Neuronal stem cell (in vitro differentiated cells): Measurements from ENCODE around the gene NPDC1.

Experiments used
- DNase-seq: peaks from one replicate; pipeline ENCODE4 v3.0.0-alpha.2; 2013; ENCODE audit warnings: low spot score
- H2AFZ ChIP-seq: one replicate; pipeline ENCODE4 v1.6.1; 2013; ENCODE audit warnings: mild to moderate bottlenecking, low read length, inconsistent platforms
- H2AK5ac ChIP-seq: 2 replicates; pipeline ENCODE4 v1.6.1; 2013; ENCODE audit warnings: low read depth, mild to moderate bottlenecking, inconsistent platforms, low read length, moderate library complexity, mixed read lengths
- H2BK120ac ChIP-seq: 2 replicates; pipeline ENCODE4 v1.6.1; 2013; ENCODE audit warnings: low read depth, mild to moderate bottlenecking, inconsistent platforms, low read length, moderate library complexity, mixed read lengths
- H2BK12ac ChIP-seq: one replicate; pipeline ENCODE4 v1.6.1; 2013; ENCODE audit warnings: low read length, inconsistent platforms
- H2BK15ac ChIP-seq: 2 replicates; pipeline ENCODE4 v1.6.1; 2013; ENCODE audit warnings: mild to moderate bottlenecking, low read length, inconsistent platforms, mixed read lengths
- H2BK5ac ChIP-seq: one replicate; pipeline ENCODE4 v1.6.1; 2013; ENCODE audit warnings: inconsistent platforms, mild to moderate bottlenecking, low read length, moderate library complexity
- H3K14ac ChIP-seq: one replicate; pipeline ENCODE4 v1.6.1; 2013; ENCODE audit warnings: low read length, inconsistent platforms
- H3K18ac ChIP-seq: 2 replicates; pipeline ENCODE4 v1.6.1; 2013; ENCODE audit warnings: low read length, inconsistent platforms
- H3K23ac ChIP-seq: 2 replicates; pipeline ENCODE4 v1.6.1; 2013; ENCODE audit warnings: low read depth, mild to moderate bottlenecking, mixed read lengths, low read length, inconsistent platforms; ENCODE audit not compliant: poor library complexity
- H3K27ac ChIP-seq: replicated peaks from 3 replicates; pipeline ENCODE4 v1.5.1; 2013; ENCODE audit warnings: low read length, inconsistent platforms
- H3K27me3 ChIP-seq, 3 experiments: 2 replicates each; pipeline ENCODE4 v1.6.1; 2013; ENCODE audit warnings: low read length in 3 of 3, mild to moderate bottlenecking in 2 of 3, inconsistent platforms in 1 of 3, low read depth in 1 of 3, mixed read lengths in 1 of 3, moderate library complexity in 1 of 3; ENCODE audit not compliant: control insufficient read depth in 3 of 3, insufficient read depth in 3 of 3
- H3K36me3 ChIP-seq, 2 donors: replicated peaks in 1 of 2; 2 replicates each; pipeline ENCODE4 v1.6.1; 2013; ENCODE audit warnings: low read length in 2 of 2; ENCODE audit not compliant: control insufficient read depth in 2 of 2, insufficient read depth in 2 of 2
- H3K4ac ChIP-seq: 2 replicates; pipeline ENCODE4 v1.6.1; 2013; ENCODE audit warnings: inconsistent platforms, mild to moderate bottlenecking, low read length, moderate library complexity
- H3K4me1 ChIP-seq, 2 donors: 1 replicate in 1 of 2; 2 replicates in 1 of 2; pipeline ENCODE4 v1.6.1; 2013; ENCODE audit warnings: low read length in 2 of 2, low read depth in 1 of 2; ENCODE audit not compliant: control insufficient read depth in 2 of 2, insufficient read depth in 1 of 2
- H3K4me2 ChIP-seq: one replicate; pipeline ENCODE4 v1.6.1; 2013; ENCODE audit warnings: mild to moderate bottlenecking, low read length, inconsistent platforms; ENCODE audit not compliant: insufficient read depth, poor library complexity, severe bottlenecking
- H3K4me3 ChIP-seq, 2 donors: 2 replicates each; pipeline ENCODE4 v1.5.1; 2013; ENCODE audit warnings: low read length in 2 of 2, mild to moderate bottlenecking in 2 of 2, inconsistent platforms in 1 of 2, moderate library complexity in 1 of 2
- H3K79me1 ChIP-seq: one replicate; pipeline ENCODE4 v1.6.1; 2013; ENCODE audit warnings: low read depth, mild to moderate bottlenecking, inconsistent platforms, low read length, moderate library complexity
- H3K9ac ChIP-seq: one replicate; pipeline ENCODE4 v1.6.1; 2013; ENCODE audit warnings: mild to moderate bottlenecking, low read depth, low read length, inconsistent platforms; ENCODE audit not compliant: poor library complexity
- H3K9me3 ChIP-seq, 2 donors: replicated peaks in 1 of 2; 2 replicates each; pipeline versions ENCODE3 to v1.6.1; 2013; ENCODE audit warnings: low read length in 2 of 2, mild to moderate bottlenecking in 2 of 2, inconsistent platforms in 1 of 2, low read depth in 1 of 2, mixed read lengths in 1 of 2, moderate library complexity in 1 of 2; ENCODE audit not compliant: control insufficient read depth in 2 of 2, insufficient read depth in 1 of 2
- H4K8ac ChIP-seq: one replicate; pipeline ENCODE4 v1.6.1; 2013; ENCODE audit warnings: low read depth, mild to moderate bottlenecking, inconsistent platforms, low read length, moderate library complexity
- H4K91ac ChIP-seq: one replicate; pipeline ENCODE4 v1.6.1; 2013; ENCODE audit warnings: low read length, low read depth, mild to moderate bottlenecking, inconsistent platforms; ENCODE audit not compliant: poor library complexity
- WGBS, 2 donors: extraction: QIAGEN DNeasy Blood & Tissue Kit; methylation state at CpG; one replicate each; pipeline ENCODE4 v1.1.7; 2013; ENCODE audit warnings: missing lambda C conversion rate in 2 of 2, mixed read lengths in 1 of 2; ENCODE audit not compliant: insufficient read length in 2 of 2, insufficient replicate concordance in 1 of 2; ENCODE audit errors: extremely low coverage in 2 of 2; 5-methylcytosine and 5-hydroxymethylcytosine counted together

The NPDC1 gene

GRCh38 chr9:137075275-137075775, 29.3 kb upstream of the NPDC1 start:
- Histone ChIP-seq H2BK15ac (no peak overlapping the region), H3K36me3 (no peaks in the 10 kb centered on the region), H2BK12ac (no peak overlapping the region), H2BK5ac (no peak overlapping the region), H4K8ac (no peak overlapping the region), H3K14ac (no peak overlapping the region), H3K9me3 (peaks cover 0 to 10% of the 10 kb centered on the region in 2 donors), H3K27me3 (peaks cover 29 to 63% (median 52%) of the 10 kb centered on the region in 3 experiments), H2BK120ac (no peak overlapping the region), H3K18ac (no peak overlapping the region), H3K27ac (no peak overlapping the region), H3K4me1 (peaks cover 11 to 15% of the 10 kb centered on the region in 2 donors), H2AK5ac (no peak overlapping the region), H4K91ac (no peak overlapping the region), H3K79me1 (peaks cover 4% of the 10 kb centered on the region), H3K4me2 (no peak overlapping the region), H3K23ac (no peak overlapping the region), H3K4me3 (no peak overlapping the region), H2AFZ (no peak overlapping the region), H3K4ac (no peak overlapping the region), H3K9ac (no peak overlapping the region)
- DNase-seq: no peak
- no CpG with 5 or more reads among the region's 12 CpGs for WGBS, 2 donors

- Histone ChIP-seq H3K23ac (no peak overlapping the region), H2BK12ac (no peak overlapping the region), H2BK120ac (no peak overlapping the region), H4K8ac (no peak overlapping the region), H3K79me1 (peaks cover 4% of the 10 kb centered on the region), H3K4me1 (peaks cover 11 to 15% of the 10 kb centered on the region in 2 donors), H2AK5ac (no peak overlapping the region), H3K4me3 (peak overlapping the region in 1 of 2 donors; percentile 21), H3K18ac (peak overlapping the region; percentile 92), H2BK5ac (no peak overlapping the region), H3K27me3 (peaks cover 27 to 58% (median 46%) of the 10 kb centered on the region in 3 experiments), H3K4me2 (no peak overlapping the region), H3K4ac (no peak overlapping the region), H2AFZ (no peak overlapping the region), H3K36me3 (no peaks in the 10 kb centered on the region), H4K91ac (no peak overlapping the region), H2BK15ac (peak overlapping the region; percentile 93), H3K9me3 (peaks cover 0 to 9% of the 10 kb centered on the region in 2 donors), H3K14ac (no peak overlapping the region), H3K27ac (no peak overlapping the region), H3K9ac (peak overlapping the region; percentile 44)
- no peak for DNase-seq
- WGBS, 2 donors: no CpG with 5 or more reads among the region's 12 CpGs
Observed at GRCh38 chr9:137074657-137075274, 28.8 kb upstream of the NPDC1 start.

GRCh38 chr9:137073992-137074399, 28.0 kb upstream of the NPDC1 start:
- no peak overlapping the region for H2AFZ ChIP-seq
- H2BK5ac ChIP-seq: no peak overlapping the region
- no CpG with 5 or more reads among the region's 8 CpGs for WGBS, 2 donors
- peak overlapping the region; percentile 1 for H2BK12ac ChIP-seq
- H3K9ac ChIP-seq: peak overlapping the region; percentile 24
- H3K36me3 ChIP-seq: no peaks in the 10 kb centered on the region
- no peak overlapping the region for H3K4ac ChIP-seq
- no peak overlapping the region for H2BK15ac ChIP-seq
- H3K23ac ChIP-seq: peak overlapping the region; percentile 4
- no peak overlapping the region for H4K8ac ChIP-seq
- no peak overlapping the region for H2AK5ac ChIP-seq
- no peak for DNase-seq
- H2BK120ac ChIP-seq: no peak overlapping the region
- no peak overlapping the region for H3K4me3 ChIP-seq
- no peak overlapping the region for H4K91ac ChIP-seq
- no peak overlapping the region for H3K14ac ChIP-seq
- H3K18ac ChIP-seq: no peak overlapping the region
- peaks cover 23 to 50% (median 46%) of the 10 kb centered on the region in 3 experiments for H3K27me3 ChIP-seq
- peaks cover 13 to 16% of the 10 kb centered on the region in 2 donors for H3K4me1 ChIP-seq
- H3K9me3 ChIP-seq: peaks cover 0 to 3% of the 10 kb centered on the region in 2 donors
- no peak overlapping the region for H3K27ac ChIP-seq
- H3K4me2 ChIP-seq: no peak overlapping the region
- peaks cover 9% of the 10 kb centered on the region for H3K79me1 ChIP-seq

GRCh38 chr9:137071282-137071681, 25.3 kb upstream of the NPDC1 start:
- Histone ChIP-seq H3K27me3 (peaks cover 3 to 24% (median 22%) of the 10 kb centered on the region in 3 experiments), H3K4me3 (peak overlapping the region in 1 of 2 donors; percentile 75), H4K91ac (peak overlapping the region; percentile 11), H3K9ac (peak overlapping the region; percentile 32), H3K79me1 (peaks cover 9% of the 10 kb centered on the region), H3K4me1 (peaks cover 15% of the 10 kb centered on the region in 2 donors), H2BK5ac (peak overlapping the region; percentile 90), H3K4ac (no peak overlapping the region), H3K27ac (peak overlapping the region; percentile 19), H3K36me3 (peaks cover 0 to 4% of the 10 kb centered on the region in 2 donors), H2AFZ (peak overlapping the region; percentile 94), H3K14ac (peak overlapping the region; percentile 1), H2BK12ac (peak overlapping the region; percentile 82), H3K23ac (peak overlapping the region; percentile 34), H2BK120ac (peak overlapping the region; percentile 35), H3K18ac (peak overlapping the region; percentile 95), H3K4me2 (no peak overlapping the region), H2BK15ac (peak overlapping the region; percentile 98), H4K8ac (peak overlapping the region; percentile 76), H2AK5ac (peak overlapping the region; percentile 88), H3K9me3 (peaks cover 0 to 2% of the 10 kb centered on the region in 2 donors)
- DNase-seq: no peak
- no CpG with 5 or more reads among the region's 2 CpGs for WGBS, 2 donors
